GM18907 (cell line): Measurements from ENCODE around the gene MORC2.

ENCODE experiments used
- ATAC-seq: cut with Tn5 transposase; IDR thresholded peaks from one replicate; pipeline ENCODE4 v1.9.1; 2021; ENCODE audit warnings: mild to moderate bottlenecking, moderate library complexity; ENCODE audit not compliant: unreplicated experiment

Gene MORC2

GRCh38 chr22:30949934-30950660 is 18.5 kb downstream of the MORC2 start:
- no peak for ATAC-seq

GRCh38 chr22:30948930-30949342 is 19.6 kb downstream of the MORC2 start:
- no peak for ATAC-seq

GRCh38 chr22:30947816-30948454 is 20.6 kb downstream of the MORC2 start:
- no peak for ATAC-seq

- ATAC-seq: no peak
Measured at GRCh38 chr22:30947173-30947815, 21.3 kb downstream of the MORC2 start.

GRCh38 chr22:30946354-30946753 is 22.2 kb downstream of the MORC2 start:
- ATAC-seq: no peak

- no peak for ATAC-seq
Measured at GRCh38 chr22:30945653-30946052, 22.9 kb downstream of the MORC2 start.

- no peak for ATAC-seq
Measured at GRCh38 chr22:30944986-30945385, 23.6 kb downstream of the MORC2 start.

GRCh38 chr22:30943368-30943767 is 25.2 kb downstream of the MORC2 start:
- ATAC-seq: no peak

- no peak for ATAC-seq
Measured at GRCh38 chr22:30941363-30941740, 27.2 kb downstream of the MORC2 start.

GRCh38 chr22:30940685-30941362 is 27.8 kb downstream of the MORC2 start:
- ATAC-seq: no peak

- ATAC-seq: no peak
Measured at GRCh38 chr22:30934053-30934452, 34.5 kb downstream of the MORC2 start.

GRCh38 chr22:30933457-30933856 is 35.1 kb downstream of the MORC2 start:
- ATAC-seq: no peak

GRCh38 chr22:30932661-30933060 is 35.9 kb downstream of the MORC2 start:
- ATAC-seq: no peak

- no peak for ATAC-seq
Measured at GRCh38 chr22:30931541-30932300, 36.9 kb downstream of the MORC2 start.

- ATAC-seq: no peak
Measured at GRCh38 chr22:30930228-30930627, 38.3 kb downstream of the MORC2 start.

GRCh38 chr22:30928401-30928800 is 40.2 kb downstream of the MORC2 start:
- no peak for ATAC-seq

- no peak for ATAC-seq
Measured at GRCh38 chr22:30927806-30928205, 40.8 kb downstream of the MORC2 start.

- ATAC-seq: no peak
Measured at GRCh38 chr22:30926706-30927105, 41.9 kb downstream of the MORC2 start.

GRCh38 chr22:30925667-30926066 is 42.9 kb downstream of the MORC2 start:
- ATAC-seq: no peak

- no peak for ATAC-seq
Measured at GRCh38 chr22:30923168-30923900, 45.2 kb downstream of the MORC2 start.
